ENCODE data around the gene SLC15A2.

- TF ChIP-seq CTCF (IDR thresholded peaks at IDR 0.05) (no peak), EZH2phosphoT487 (IDR thresholded peaks at IDR 0.05) (no peak)
Measured at GRCh38 chr3:121957674-121958415, 63.6 kb downstream of the SLC15A2 start.

Measured in neural progenitor cell (in vitro differentiated cells).